GM12864 (cell line): Measurements from ENCODE around the gene EVA1C.

ENCODE experiments used
- DNase-seq: peaks from one replicate; pipeline ENCODE4 v3.0.0-alpha.2; 2011; ENCODE audit warnings: low read depth
- H3K4me3 ChIP-seq: 2 replicates; pipeline ENCODE4 v1.5.1; 2011; ENCODE audit warnings: mild to moderate bottlenecking, low read depth, low read length, control low read depth
- CTCF ChIP-seq: IDR thresholded peaks from 2 replicates; pipeline ENCODE4 v1.5.1; 2011; ENCODE audit warnings: low read depth, mild to moderate bottlenecking, moderate library complexity, low read length, control low read depth, inconsistent platforms; ENCODE audit errors: missing control alignments

The EVA1C gene

GRCh38 chr21:32406405-32406804 is 6.1 kb upstream of the EVA1C start:
- H3K4me3 ChIP-seq, result no peak overlapping the region
- no peak for DNase-seq
- TF ChIP-seq CTCF, result no peak

GRCh38 chr21:32410291-32410690 is 2.2 kb upstream of the EVA1C start:
- no peak overlapping the region for H3K4me3 ChIP-seq
- no peak for TF ChIP-seq CTCF
- DNase-seq, result no peak

- no peak for DNase-seq
- TF ChIP-seq CTCF, result no peak
- H3K4me3 ChIP-seq, result no peak overlapping the region
These were observed 1.6 kb upstream of the EVA1C start for GRCh38 chr21:32410916-32411315.

GRCh38 chr21:32411350-32412161 is 950 bp upstream of the EVA1C start:
- no peak for TF ChIP-seq CTCF
- DNase-seq, result no peak
- peak overlapping the region; percentile 16 for H3K4me3 ChIP-seq

GRCh38 chr21:32413015-32413504 is 554 bp downstream of the EVA1C start:
- TF ChIP-seq CTCF, result no peak
- no peak for DNase-seq

GRCh38 chr21:32413697-32414578 is 1.4 kb downstream of the EVA1C start:
- no peak for DNase-seq
- TF ChIP-seq CTCF, result no peak
- H3K4me3 ChIP-seq, result no peak overlapping the region

More at GRCh38 chr21:32413015-32413504, 554 bp downstream of the EVA1C start:
- H3K4me3 ChIP-seq, result no peak overlapping the region
